GM12801 (cell line): Measurements from ENCODE around the gene RSPH3.

Source experiments
- TF ChIP-seq, protein P1 (sequence below): IDR thresholded peaks from one replicate; pipeline ENCODE4 v1.5.1; 2011; ENCODE audit warnings: control low read depth; ENCODE audit not compliant: insufficient read length; ENCODE audit errors: extremely low read depth

RSPH3 gene

DNA sequence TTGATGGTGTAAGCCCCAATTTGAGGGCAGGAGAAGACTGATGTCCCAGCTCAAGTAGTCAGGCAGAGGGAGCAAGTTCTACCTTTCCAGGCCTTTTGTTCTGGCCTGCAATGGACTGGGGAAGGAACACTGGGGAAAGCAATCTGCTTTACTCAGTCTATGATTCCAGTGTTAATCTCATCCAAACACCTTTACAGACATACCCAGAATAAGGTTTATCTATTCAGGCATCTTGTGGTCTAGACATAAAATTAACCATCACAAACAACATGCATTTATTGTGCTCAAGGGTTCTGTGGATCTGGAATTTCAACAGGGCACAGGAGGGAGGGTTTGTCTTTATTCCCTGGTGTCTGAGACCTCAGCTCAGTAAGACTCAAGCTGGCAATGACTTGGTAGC is 14.4 kb upstream of the RSPH3 start:
- TF ChIP-seq, protein P1, sequence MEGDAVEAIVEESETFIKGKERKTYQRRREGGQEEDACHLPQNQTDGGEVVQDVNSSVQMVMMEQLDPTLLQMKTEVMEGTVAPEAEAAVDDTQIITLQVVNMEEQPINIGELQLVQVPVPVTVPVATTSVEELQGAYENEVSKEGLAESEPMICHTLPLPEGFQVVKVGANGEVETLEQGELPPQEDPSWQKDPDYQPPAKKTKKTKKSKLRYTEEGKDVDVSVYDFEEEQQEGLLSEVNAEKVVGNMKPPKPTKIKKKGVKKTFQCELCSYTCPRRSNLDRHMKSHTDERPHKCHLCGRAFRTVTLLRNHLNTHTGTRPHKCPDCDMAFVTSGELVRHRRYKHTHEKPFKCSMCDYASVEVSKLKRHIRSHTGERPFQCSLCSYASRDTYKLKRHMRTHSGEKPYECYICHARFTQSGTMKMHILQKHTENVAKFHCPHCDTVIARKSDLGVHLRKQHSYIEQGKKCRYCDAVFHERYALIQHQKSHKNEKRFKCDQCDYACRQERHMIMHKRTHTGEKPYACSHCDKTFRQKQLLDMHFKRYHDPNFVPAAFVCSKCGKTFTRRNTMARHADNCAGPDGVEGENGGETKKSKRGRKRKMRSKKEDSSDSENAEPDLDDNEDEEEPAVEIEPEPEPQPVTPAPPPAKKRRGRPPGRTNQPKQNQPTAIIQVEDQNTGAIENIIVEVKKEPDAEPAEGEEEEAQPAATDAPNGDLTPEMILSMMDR, result no peak

DNA sequence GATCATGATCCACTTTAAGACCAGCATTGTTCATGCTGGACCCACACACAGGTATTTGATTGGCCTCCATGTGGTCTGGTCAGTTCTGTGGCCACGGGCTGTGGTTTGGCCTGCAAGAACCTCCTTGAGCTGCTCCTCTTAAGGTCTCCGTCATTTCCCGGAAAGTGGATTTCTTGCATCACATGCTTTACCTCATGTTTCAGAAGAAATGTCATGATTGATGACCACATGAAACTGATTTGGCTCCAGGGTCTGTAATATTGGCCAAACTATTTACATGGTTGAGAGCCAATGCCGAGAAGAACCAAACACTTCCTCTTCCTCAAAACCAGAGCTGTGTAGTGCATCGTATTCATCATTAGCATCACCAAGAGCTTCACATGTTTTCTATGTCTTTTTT is 13.2 kb upstream of the RSPH3 start:
- TF ChIP-seq, protein P1, result no peak

DNA sequence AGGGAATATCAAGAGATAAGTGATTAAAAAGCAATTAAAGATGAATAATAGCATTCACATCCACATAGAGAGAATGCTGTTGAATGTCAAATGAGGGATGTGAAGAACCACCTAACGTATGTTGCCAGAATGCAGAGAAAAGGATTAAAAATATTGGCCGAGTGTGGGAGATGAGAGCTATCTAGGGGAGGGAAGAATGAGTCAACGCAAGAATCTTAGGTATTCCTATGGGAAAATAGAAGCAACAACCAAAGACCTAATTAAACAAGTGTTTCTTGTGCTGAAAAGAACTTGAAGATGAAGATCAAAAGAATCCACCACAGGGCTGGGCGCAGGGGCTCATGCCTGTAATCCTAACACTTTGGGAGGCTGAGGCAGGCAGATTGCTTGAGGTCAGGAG is 12.2 kb upstream of the RSPH3 start:
- TF ChIP-seq, protein P1, result no peak

DNA sequence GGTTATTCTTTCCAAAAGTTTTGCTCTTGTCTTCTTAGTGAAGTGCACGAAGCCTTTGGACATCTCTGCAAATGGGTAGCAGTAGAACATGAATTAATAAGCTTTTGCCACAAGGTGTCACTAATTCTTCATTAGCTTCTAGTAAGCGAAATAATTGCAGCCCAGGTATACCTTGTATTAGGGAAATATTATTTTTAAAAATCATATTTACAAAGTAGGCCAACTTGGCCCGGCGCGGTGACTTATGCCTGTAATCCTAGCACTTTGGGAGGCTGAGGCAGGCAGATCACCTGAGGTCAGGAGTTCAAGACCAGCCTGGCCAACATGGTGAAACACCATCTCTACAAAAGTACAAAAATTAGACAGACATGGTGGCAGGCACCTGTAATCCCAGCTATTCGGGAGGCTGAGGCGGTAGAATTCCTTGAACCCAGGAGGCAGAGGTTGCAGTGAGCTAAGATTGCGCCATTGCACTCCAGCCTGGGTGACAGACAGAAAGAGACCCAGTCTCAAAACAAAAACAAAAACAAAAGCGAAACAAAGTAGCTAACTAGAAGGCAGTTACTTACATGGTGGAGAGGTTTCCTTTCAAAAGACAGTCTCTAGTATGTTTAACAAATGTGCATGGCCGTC is 8.8 kb upstream of the RSPH3 start:
- TF ChIP-seq, protein P1, result no peak

DNA sequence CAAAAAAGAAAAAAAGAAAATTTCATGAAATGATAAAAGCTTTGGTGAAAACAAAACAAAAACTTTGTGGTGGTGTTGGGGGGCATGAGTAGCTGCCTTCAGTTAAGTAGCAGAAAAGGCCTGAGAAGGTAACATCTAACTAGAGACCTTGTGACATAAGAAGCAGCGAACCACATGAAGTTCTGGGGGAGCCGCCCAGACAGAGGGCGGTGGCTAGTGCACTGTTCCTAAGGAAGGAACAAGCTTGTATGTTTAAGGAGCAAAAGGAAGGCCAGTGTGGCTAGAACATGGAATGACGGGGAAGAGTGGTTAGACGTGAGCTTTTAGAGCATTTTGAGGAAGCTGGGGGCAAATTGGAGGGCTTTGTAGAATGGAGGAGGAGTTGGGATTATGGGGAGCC is 7.5 kb upstream of the RSPH3 start:
- TF ChIP-seq, protein P1, result no peak

DNA sequence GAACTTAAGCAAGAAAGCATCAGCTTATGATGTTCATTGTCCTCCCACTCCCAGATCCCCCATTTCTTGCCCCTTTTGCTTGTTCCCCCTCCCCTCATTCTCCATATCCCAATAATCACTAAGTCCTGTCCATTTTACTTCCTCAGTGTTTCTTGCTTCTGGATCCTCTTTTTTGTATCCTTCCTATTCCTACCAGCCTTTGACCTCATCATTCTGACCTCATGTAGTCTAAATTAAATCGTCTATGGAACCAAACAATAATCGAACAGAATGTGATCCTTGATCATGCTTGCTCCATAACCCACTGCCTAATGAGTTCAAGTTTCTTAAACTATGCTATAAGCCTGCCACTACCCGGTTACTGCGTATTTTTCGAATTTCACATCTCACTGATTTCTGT is 5.4 kb upstream of the RSPH3 start:
- TF ChIP-seq, protein P1, result no peak

DNA sequence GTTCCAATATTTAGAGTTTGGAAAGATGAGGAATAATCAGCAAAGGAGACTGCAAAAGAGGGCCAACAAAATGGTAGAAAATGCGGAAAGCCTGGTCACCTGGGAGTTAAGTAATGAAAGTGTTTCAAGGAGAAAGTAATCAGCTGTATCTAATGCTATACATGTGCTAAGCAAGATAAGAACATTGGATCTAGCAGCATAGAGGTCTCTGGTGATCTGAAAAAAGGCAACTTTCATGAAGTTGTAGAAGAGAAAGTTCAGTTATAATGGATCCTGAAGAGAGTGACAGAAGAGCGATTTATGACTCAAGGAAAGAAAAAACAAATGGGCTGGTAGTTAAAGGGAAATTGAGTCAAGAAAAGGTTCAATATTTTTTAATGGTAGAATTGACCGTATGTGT is 4.6 kb upstream of the RSPH3 start:
- TF ChIP-seq, protein P1, result no peak
